ENCODE data around the gene PRDM1. TPM values are rescaled to one million over a fixed set of nuclear protein-coding genes. Genes with fewer than 3 reads are reported as not detected.

Gene PRDM1
- total RNA-seq, 1 donor from 2014 or later: 0.21 TPM

GRCh38 chr6:106117579-106117978, 31.4 kb downstream of the PRDM1 start:
- no peak overlapping the region for H3K27ac ChIP-seq
- no peaks in the 10 kb centered on the region for H3K4me1 ChIP-seq
- no peak for DNase-seq (ENCODE audit: low spot score in 2 of 2)
- no peaks in the 10 kb centered on the region for H3K9me3 ChIP-seq
- H3K36me3 ChIP-seq: no peaks in the 10 kb centered on the region
- H3K4me3 ChIP-seq: no peak overlapping the region
- H3K27me3 ChIP-seq: no peaks in the 10 kb centered on the region
- intact Hi-C loops (cut with DNase I): no loop called here
- no peak for TF ChIP-seq CTCF (IDR thresholded peaks at IDR 0.05)

- DNase-seq (ENCODE audit: low spot score in 2 of 2): no peak
- intact Hi-C loops (cut with DNase I): no loop called here
- H3K27ac ChIP-seq: no peak overlapping the region
- no peaks in the 10 kb centered on the region for H3K9me3 ChIP-seq
- no peak for TF ChIP-seq CTCF (IDR thresholded peaks at IDR 0.05)
- no peak overlapping the region for H3K4me3 ChIP-seq
- no peaks in the 10 kb centered on the region for H3K27me3 ChIP-seq
- H3K4me1 ChIP-seq: no peaks in the 10 kb centered on the region
- H3K36me3 ChIP-seq: no peaks in the 10 kb centered on the region
Observed at GRCh38 chr6:106118835-106119431, 32.8 kb downstream of the PRDM1 start.

- no peak for TF ChIP-seq CTCF (IDR thresholded peaks at IDR 0.05)
- Histone ChIP-seq H3K9me3 (no peaks in the 10 kb centered on the region), H3K36me3 (no peaks in the 10 kb centered on the region), H3K27ac (no peak overlapping the region), H3K4me1 (no peaks in the 10 kb centered on the region), H3K27me3 (no peaks in the 10 kb centered on the region), H3K4me3 (no peak overlapping the region)
- intact Hi-C loops (cut with DNase I): no loop called here
- DNase-seq (ENCODE audit: low spot score in 2 of 2): no peak
Observed at GRCh38 chr6:106119546-106119945, 33.4 kb downstream of the PRDM1 start.

GRCh38 chr6:106120006-106120405, 33.9 kb downstream of the PRDM1 start:
- Histone ChIP-seq H3K9me3 (no peaks in the 10 kb centered on the region), H3K27ac (no peak overlapping the region), H3K4me3 (no peak overlapping the region), H3K36me3 (no peaks in the 10 kb centered on the region), H3K27me3 (no peaks in the 10 kb centered on the region), H3K4me1 (no peaks in the 10 kb centered on the region)
- DNase-seq (ENCODE audit: low spot score in 2 of 2): no peak
- TF ChIP-seq CTCF (IDR thresholded peaks at IDR 0.05): no peak
- intact Hi-C loops (cut with DNase I): no loop called here

- Histone ChIP-seq H3K4me3 (no peak overlapping the region), H3K36me3 (no peaks in the 10 kb centered on the region), H3K9me3 (no peaks in the 10 kb centered on the region), H3K27me3 (no peaks in the 10 kb centered on the region), H3K4me1 (no peaks in the 10 kb centered on the region), H3K27ac (no peak overlapping the region)
- no peak for TF ChIP-seq CTCF (IDR thresholded peaks at IDR 0.05)
- intact Hi-C loops (cut with DNase I): no loop called here
- DNase-seq (ENCODE audit: low spot score in 2 of 2): no peak
Observed at GRCh38 chr6:106120406-106120805, 34.3 kb downstream of the PRDM1 start.

All from ascending aorta (tissue), 2 donors.